Measurements from ENCODE around the gene NDUFS1. TPM values are rescaled to one million over a fixed set of nuclear protein-coding genes. Genes with fewer than 3 reads are reported as not detected.
"Not testable (repeated sequence)": the region's sequence is repeated elsewhere in the genome, so short reads cannot be mapped to it uniquely, and the experiment has no call there.

Gene NDUFS1
- total RNA-seq, 4 donors from 2014 or later: 83.5 to 101 (median 90.9) TPM

DNA sequence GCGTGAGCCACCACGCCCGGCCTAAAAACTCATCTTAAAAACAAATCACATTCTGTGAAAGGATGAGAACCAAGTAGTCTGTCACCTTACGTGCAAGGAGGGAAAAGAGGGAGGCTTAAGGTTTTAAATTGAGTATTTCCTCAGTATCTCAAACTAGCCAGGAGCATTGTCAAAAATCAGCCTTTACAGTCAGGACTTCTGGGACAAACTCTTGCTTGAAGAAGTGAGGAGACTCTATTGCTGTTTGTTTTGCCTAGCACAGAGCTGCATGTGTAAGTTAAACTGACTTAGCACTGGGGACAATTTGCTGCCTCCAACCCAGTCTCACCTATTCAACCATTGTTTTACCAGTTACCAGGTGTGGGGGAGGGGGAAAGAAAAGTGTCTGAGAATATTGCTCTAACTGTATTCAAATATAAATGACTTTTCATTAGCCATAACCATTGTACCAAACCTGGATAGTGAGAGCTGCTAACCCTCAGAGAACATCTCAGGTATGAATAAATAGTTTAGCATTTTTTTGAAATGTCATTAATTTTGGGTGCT, 76.9 kb downstream of the NDUFS1 start:
- intact Hi-C loops (cut with DNase I): no loop called here
- no peak overlapping the region for H3K4me3 ChIP-seq
- H3K27ac ChIP-seq (replicated peaks in 1 of 4): no peak overlapping the region
- TF ChIP-seq POLR2A (IDR thresholded peaks at IDR 0.05; ENCODE audit: low read depth) (no peak), EP300 (IDR thresholded peaks at IDR 0.05) (no peak), POLR2AphosphoS5 (IDR thresholded peaks at IDR 0.05) (no peak)
- TF ChIP-seq, protein P1, sequence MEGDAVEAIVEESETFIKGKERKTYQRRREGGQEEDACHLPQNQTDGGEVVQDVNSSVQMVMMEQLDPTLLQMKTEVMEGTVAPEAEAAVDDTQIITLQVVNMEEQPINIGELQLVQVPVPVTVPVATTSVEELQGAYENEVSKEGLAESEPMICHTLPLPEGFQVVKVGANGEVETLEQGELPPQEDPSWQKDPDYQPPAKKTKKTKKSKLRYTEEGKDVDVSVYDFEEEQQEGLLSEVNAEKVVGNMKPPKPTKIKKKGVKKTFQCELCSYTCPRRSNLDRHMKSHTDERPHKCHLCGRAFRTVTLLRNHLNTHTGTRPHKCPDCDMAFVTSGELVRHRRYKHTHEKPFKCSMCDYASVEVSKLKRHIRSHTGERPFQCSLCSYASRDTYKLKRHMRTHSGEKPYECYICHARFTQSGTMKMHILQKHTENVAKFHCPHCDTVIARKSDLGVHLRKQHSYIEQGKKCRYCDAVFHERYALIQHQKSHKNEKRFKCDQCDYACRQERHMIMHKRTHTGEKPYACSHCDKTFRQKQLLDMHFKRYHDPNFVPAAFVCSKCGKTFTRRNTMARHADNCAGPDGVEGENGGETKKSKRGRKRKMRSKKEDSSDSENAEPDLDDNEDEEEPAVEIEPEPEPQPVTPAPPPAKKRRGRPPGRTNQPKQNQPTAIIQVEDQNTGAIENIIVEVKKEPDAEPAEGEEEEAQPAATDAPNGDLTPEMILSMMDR (IDR thresholded peaks at IDR 0.05): no peak
- no peaks in the 10 kb centered on the region for H3K27me3 ChIP-seq
- no peaks in the 10 kb centered on the region for H3K9me3 ChIP-seq
- H3K4me1 ChIP-seq: peaks cover 7 to 50% (median 33%) of the 10 kb centered on the region in 4 donors
- no peaks in the 10 kb centered on the region for H3K36me3 ChIP-seq
- 92% methylated on average over 4 of the region's 4 CpGs for WGBS
- no peak for DNase-seq (ENCODE audit: extremely low spot score)

GRCh38 chr2:206080927-206081326, 78.3 kb downstream of the NDUFS1 start:
- Histone ChIP-seq H3K9me3 (no peaks in the 10 kb centered on the region), H3K27me3 (no peaks in the 10 kb centered on the region), H3K4me3 (no peak overlapping the region), H3K4me1 (peaks cover 3 to 45% (median 25%) of the 10 kb centered on the region in 4 donors), H3K36me3 (no peaks in the 10 kb centered on the region), H3K27ac (replicated peaks in 1 of 4) (no peak overlapping the region)
- 79% methylated on average over 4 of the region's 4 CpGs for WGBS
- intact Hi-C loops (cut with DNase I): no loop called here
- no peak for DNase-seq (ENCODE audit: extremely low spot score)
- TF ChIP-seq POLR2AphosphoS5 (IDR thresholded peaks at IDR 0.05): no peak
- TF ChIP-seq, protein P1 (IDR thresholded peaks at IDR 0.05): no peak
- TF ChIP-seq EP300 (IDR thresholded peaks at IDR 0.05): no peak
- TF ChIP-seq POLR2A (IDR thresholded peaks at IDR 0.05; ENCODE audit: low read depth): no peak

DNA sequence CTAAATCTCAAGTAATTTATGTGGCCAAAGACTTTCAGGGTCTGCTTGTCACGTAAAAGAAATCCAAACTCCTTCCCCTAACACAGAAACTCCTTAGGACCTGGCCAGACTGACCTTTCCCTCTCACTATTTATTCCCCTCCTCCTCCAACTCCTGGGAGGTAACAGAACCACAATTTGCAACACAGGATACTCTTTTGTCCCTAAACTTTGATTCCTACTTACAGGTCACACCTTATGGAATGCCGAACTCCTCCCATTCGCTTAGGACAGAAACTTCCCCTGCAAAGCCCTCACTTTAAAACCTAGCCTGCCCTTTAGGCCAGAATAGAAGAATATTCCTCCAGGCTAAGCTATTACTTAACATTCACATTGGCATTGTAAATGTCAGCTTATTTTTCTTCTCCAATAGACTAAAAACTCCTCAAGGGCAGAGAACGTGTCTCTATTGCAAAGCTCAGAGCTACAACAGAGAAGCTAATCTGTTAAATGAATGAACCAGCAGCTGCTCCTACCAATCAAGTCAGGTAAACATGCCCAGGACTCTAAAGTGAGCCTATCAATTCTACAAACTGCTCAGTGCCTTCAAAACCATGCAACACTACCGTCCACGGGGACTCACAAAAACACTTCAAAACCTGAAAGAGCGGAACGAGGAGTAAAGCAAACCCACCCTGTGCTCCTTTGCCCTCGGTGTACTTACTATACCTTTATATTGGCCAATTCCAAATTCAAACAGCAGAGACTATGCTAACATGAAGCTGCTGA, 79.4 kb downstream of the NDUFS1 start:
- Histone ChIP-seq H3K4me3 (no peak overlapping the region), H3K36me3 (no peaks in the 10 kb centered on the region), H3K27ac (replicated peaks in 1 of 4) (no peak overlapping the region), H3K27me3 (no peaks in the 10 kb centered on the region), H3K9me3 (no peaks in the 10 kb centered on the region), H3K4me1 (peaks cover 3 to 45% (median 25%) of the 10 kb centered on the region in 4 donors)
- TF ChIP-seq EP300 (IDR thresholded peaks at IDR 0.05): no peak
- no peak for TF ChIP-seq POLR2AphosphoS5 (IDR thresholded peaks at IDR 0.05)
- no peak for TF ChIP-seq POLR2A (IDR thresholded peaks at IDR 0.05; ENCODE audit: low read depth)
- TF ChIP-seq, protein P1 (IDR thresholded peaks at IDR 0.05): no peak
- no peak for DNase-seq (ENCODE audit: extremely low spot score)
- whole genome bisulfite sequencing: 75% methylated on average over 9 of the region's 9 CpGs
- intact Hi-C loops (cut with DNase I): no loop called here

- 87% methylated on average over 5 of the region's 5 CpGs for WGBS
- H3K27ac ChIP-seq (replicated peaks in 1 of 4); H3K27me3 ChIP-seq; H3K36me3 ChIP-seq; DNase-seq (ENCODE audit: extremely low spot score); H3K9me3 ChIP-seq; H3K4me3 ChIP-seq; intact Hi-C loops (cut with DNase I): not testable (repeated sequence)
- peaks cover 0 to 51% (median 12%) of the 10 kb centered on the region in 4 donors for H3K4me1 ChIP-seq
These were observed 81.4 kb downstream of the NDUFS1 start for GRCh38 chr2:206077879-206078278.

DNA sequence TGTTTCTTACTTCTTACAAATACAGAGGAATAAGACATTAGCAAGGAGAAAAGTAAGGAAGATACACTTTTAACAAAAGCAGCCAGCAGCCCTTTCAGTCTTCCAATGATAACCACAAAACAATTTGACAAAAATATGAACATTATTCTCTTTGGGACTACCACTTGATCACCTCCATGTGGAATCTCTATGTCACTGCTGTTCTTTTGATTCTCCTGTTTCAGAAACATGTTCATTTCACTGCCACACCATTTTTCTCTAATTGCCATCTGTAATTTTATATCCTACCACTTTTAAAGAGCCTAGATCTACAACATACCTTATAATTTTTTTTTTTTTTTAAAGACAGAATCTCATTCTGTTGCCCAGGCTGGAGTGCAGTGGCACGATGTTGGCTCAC, 84.1 kb downstream of the NDUFS1 start:
- H3K4me3 ChIP-seq: no peak overlapping the region
- no peak for DNase-seq (ENCODE audit: extremely low spot score)
- TF ChIP-seq, protein P1 (IDR thresholded peaks at IDR 0.05): no peak
- TF ChIP-seq POLR2A (IDR thresholded peaks at IDR 0.05; ENCODE audit: low read depth): no peak
- no peak for TF ChIP-seq EP300 (IDR thresholded peaks at IDR 0.05)
- no peak for TF ChIP-seq POLR2AphosphoS5 (IDR thresholded peaks at IDR 0.05)
- no peaks in the 10 kb centered on the region for H3K27me3 ChIP-seq
- peaks cover 0 to 43% (median 11%) of the 10 kb centered on the region in 4 donors for H3K4me1 ChIP-seq
- peaks cover 0 to 5% (median 2%) of the 10 kb centered on the region in 4 donors for H3K36me3 ChIP-seq
- WGBS: 100% methylated on average over 1 of the region's 1 CpG
- H3K27ac ChIP-seq (replicated peaks in 1 of 4): no peak overlapping the region
- intact Hi-C loops (cut with DNase I): no loop called here
- no peaks in the 10 kb centered on the region for H3K9me3 ChIP-seq

Data from esophagus muscularis mucosa (tissue), 4 donors.